Measurements from ENCODE around the gene CS. TPM values are rescaled to one million over a fixed set of nuclear protein-coding genes. Genes with fewer than 3 reads are reported as not detected.
A peak's percentile ranks its signal among the peaks of the same experiment; 100 is the strongest.
"Not testable (repeated sequence)": the region's sequence is repeated elsewhere in the genome, so short reads cannot be mapped to it uniquely, and the experiment has no call there.

Gene CS
- total and polyA plus RNA-seq, 12 donors, result 64.6 to 417 (median 245) TPM

DNA sequence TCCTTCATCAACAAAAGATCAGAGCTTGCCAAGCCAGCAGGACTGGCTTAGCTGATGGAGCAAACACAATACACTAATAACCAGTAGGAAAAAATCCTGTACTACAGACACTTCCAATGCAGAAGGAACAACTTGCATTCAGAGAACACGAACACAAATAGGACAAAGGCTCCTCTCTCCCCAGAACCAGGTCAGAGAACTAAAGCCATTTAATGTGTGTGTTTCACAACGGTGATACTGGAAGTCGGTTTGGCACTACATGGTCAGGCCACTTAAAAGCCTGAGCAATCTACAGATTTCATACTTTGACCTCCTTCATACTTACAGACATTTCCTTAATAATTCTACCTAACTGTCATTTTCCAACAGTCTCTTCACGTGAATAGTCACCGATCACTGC is 6.3 kb downstream of the CS start:
- no peak overlapping the region for H3K4me3 ChIP-seq
- no peaks in the 10 kb centered on the region for H3K9me3 ChIP-seq (replicated peaks in 1 of 3)
- 58 to 69% (median 62%) methylated on average over 5 of the region's 5 CpGs for WGBS, 4 donors
- H3K36me3 ChIP-seq (replicated peaks in 1 of 2), result peaks cover 0 to 23% of the 10 kb centered on the region in 2 donors
- peak overlapping the region in 1 of 5 donors; percentile 32 for H3K27ac ChIP-seq
- no peak for DNase-seq
- TF ChIP-seq, protein P1, sequence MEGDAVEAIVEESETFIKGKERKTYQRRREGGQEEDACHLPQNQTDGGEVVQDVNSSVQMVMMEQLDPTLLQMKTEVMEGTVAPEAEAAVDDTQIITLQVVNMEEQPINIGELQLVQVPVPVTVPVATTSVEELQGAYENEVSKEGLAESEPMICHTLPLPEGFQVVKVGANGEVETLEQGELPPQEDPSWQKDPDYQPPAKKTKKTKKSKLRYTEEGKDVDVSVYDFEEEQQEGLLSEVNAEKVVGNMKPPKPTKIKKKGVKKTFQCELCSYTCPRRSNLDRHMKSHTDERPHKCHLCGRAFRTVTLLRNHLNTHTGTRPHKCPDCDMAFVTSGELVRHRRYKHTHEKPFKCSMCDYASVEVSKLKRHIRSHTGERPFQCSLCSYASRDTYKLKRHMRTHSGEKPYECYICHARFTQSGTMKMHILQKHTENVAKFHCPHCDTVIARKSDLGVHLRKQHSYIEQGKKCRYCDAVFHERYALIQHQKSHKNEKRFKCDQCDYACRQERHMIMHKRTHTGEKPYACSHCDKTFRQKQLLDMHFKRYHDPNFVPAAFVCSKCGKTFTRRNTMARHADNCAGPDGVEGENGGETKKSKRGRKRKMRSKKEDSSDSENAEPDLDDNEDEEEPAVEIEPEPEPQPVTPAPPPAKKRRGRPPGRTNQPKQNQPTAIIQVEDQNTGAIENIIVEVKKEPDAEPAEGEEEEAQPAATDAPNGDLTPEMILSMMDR (IDR thresholded peaks at IDR 0.05), result no peak
- no peak for TF ChIP-seq POLR2A (IDR thresholded peaks at IDR 0.05)
- H3K27me3 ChIP-seq, result no peaks in the 10 kb centered on the region
- intact Hi-C loops (cut with DNase I), result no loop called here
- H3K4me1 ChIP-seq (replicated peaks in 1 of 2), result peaks cover 26 to 27% of the 10 kb centered on the region in 2 donors

DNA sequence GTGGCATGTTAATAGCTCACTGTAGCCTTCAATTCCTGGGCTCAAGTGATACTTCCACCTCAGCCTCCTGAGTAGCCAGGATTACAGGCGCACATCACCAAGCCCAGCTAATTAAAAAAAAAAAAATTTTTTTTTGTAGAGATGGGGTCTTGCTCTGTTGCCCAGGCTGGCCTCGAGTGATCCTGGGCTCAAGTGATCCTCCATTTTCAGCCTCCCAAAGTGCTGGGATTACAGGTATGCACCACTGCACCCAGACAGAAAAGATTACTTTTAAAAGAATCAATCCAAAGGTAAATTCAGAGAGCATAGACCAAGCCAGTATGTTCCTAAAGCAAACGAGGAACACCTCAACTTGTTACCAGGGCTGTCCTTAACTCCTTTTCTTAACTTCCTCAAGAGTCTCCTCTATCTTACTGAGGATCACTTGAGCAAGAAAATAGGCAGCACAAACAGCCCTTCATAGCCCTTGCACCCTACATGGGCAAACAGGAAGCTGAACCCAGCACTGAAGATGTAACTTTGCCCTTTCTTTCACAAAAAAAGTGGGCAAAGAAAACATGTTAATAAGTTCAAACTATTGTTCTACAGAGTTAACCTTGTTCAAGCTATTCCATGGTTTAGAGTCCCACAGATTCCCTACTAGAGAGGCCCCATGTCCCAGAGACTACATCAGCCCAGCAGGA is 11.3 kb downstream of the CS start:
- Histone ChIP-seq H3K36me3 (replicated peaks in 1 of 2) (peaks cover 0 to 37% of the 10 kb centered on the region in 2 donors), H3K9me3 (replicated peaks in 1 of 3) (no peaks in the 10 kb centered on the region), H3K27ac (peak overlapping the region in 1 of 5 donors; percentile 4), H3K4me3 (no peak overlapping the region), H3K4me1 (replicated peaks in 1 of 2) (peaks cover 6 to 30% of the 10 kb centered on the region in 2 donors), H3K27me3 (no peaks in the 10 kb centered on the region)
- 81 to 88% (median 83%) methylated on average over 3 of the region's 3 CpGs for WGBS, 4 donors
- intact Hi-C loops (cut with DNase I), result no loop called here
- TF ChIP-seq, protein P1 (IDR thresholded peaks at IDR 0.05), result no peak
- TF ChIP-seq POLR2A (IDR thresholded peaks at IDR 0.05), result no peak
- DNase-seq, result no peak

DNA sequence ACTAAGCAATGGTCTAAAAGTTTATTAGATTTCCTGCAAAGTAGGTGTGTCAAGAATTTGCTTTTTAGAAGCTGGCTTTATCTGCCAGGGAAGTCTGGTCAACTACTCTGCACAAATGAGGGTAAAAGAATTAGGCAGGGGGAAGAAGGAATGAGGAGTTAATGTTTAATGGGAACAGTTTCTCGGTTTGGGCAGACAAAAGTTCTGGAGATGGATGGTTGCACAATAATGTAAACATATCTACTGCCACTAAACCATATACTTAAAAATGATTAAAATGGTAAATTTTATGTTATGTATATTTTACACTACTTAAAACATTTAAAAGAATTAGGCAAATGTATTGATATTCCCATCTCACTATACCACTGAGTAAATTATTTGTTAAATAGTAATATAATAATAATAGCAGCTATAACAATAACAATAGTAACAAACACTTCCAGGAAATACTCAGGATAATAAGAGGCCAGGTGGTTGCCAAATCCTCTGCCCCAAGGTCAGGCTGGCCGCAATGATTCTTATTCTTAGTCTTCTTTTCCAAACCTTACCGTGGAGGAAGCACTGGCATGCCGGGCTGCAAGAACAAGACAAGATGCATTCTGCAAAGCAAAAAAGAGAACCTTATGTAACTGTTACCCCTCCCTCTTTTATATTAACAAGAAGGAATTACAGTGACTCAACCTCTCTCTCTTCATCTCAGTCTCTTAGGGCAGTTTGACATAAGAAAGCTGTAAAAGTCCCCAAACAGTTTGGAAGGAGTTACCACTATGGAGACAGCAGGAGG is 13.9 kb downstream of the CS start:
- no peaks in the 10 kb centered on the region for H3K9me3 ChIP-seq (replicated peaks in 1 of 3)
- peaks cover 0 to 59% of the 10 kb centered on the region in 2 donors for H3K36me3 ChIP-seq (replicated peaks in 1 of 2)
- peak in 3 of 7 donors; percentile 31 to 70 (median 45) for DNase-seq
- H3K4me1 ChIP-seq (replicated peaks in 1 of 2), result peaks cover 6 to 30% of the 10 kb centered on the region in 2 donors
- TF ChIP-seq, protein P1 (IDR thresholded peaks at IDR 0.05), result no peak
- no peak for TF ChIP-seq POLR2A (IDR thresholded peaks at IDR 0.05)
- H3K4me3 ChIP-seq, result no peak overlapping the region
- intact Hi-C loops (cut with DNase I), result no loop called here
- H3K27me3 ChIP-seq, result no peaks in the 10 kb centered on the region
- H3K27ac ChIP-seq, result peak overlapping the region in 2 of 5 donors; percentile 10 to 28
- WGBS, 4 donors, result 27 to 36% (median 30%) methylated on average over 4 of the region's 4 CpGs

DNA sequence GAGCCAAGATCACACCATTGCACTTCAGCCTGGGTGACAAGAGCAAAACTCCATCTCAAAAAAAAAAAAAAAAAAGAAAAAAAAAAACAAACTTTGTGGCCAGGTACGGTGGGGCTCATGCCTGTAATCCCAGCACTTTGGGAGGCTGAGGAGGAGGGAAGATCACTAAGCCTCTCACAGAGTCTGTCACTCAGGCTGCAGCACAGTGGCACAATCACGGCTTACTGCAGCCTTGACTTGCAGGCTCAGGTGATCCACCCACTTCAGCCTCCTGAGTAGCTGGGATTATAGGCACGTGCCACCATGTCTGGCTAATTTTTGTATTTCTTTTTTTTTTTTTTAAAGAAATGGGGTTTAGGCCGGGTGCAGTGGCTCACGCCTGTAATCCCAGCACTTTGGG is 15.9 kb downstream of the CS start:
- Histone ChIP-seq H3K36me3 (replicated peaks in 1 of 2) (peaks cover 0 to 68% of the 10 kb centered on the region in 2 donors), H3K4me1 (replicated peaks in 1 of 2) (peaks cover 6 to 30% of the 10 kb centered on the region in 2 donors)
- H3K4me3 ChIP-seq; H3K27me3 ChIP-seq; intact Hi-C loops (cut with DNase I); H3K9me3 ChIP-seq (replicated peaks in 1 of 3); DNase-seq; H3K27ac ChIP-seq: not testable (repeated sequence)
- 79 to 83% (median 81%) methylated on average over 5 of the region's 5 CpGs for WGBS, 4 donors

Data from adrenal gland (tissue), 12 donors.